Stimulated activated memory B cell treated with anti-CD40 and anti-IgM and Interleukin-4, amounts not matched to agents 10 μg/mL and 1 μg/mL and 100 μg/mL, for 72 hours (primary cell): Measurements from ENCODE around the gene PCDHB7.
A peak's percentile ranks its signal among the peaks of the same experiment; 100 is the strongest.
"Not testable (repeated sequence)": the region's sequence is repeated elsewhere in the genome, so short reads cannot be mapped to it uniquely, and the experiment has no call there.

ENCODE experiments used
- ATAC-seq: fragments of 150-1000 bp; cut with Tn5 transposase; 2 replicates; pipeline ENCODE4 v1.10.0; 2021
- H3K27ac Mint-ChIP-seq: one replicate; pipeline ENCODE4 v1.8.0; 2022; ENCODE audit warnings: mild to moderate bottlenecking, mixed read lengths
- H3K27me3 Mint-ChIP-seq: one replicate; pipeline ENCODE4 v1.8.0; 2022; ENCODE audit warnings: mixed read lengths
- H3K36me3 Mint-ChIP-seq: one replicate; pipeline ENCODE4 v1.8.0; 2022; ENCODE audit warnings: mixed read lengths
- H3K4me1 Mint-ChIP-seq: one replicate; pipeline ENCODE4 v1.8.0; 2022; ENCODE audit warnings: mixed read lengths
- H3K4me3 Mint-ChIP-seq: one replicate; pipeline ENCODE4 v1.8.0; 2022; ENCODE audit warnings: mild to moderate bottlenecking, moderate library complexity, mixed read lengths
- H3K9me3 Mint-ChIP-seq: one replicate; pipeline ENCODE4 v1.8.0; 2022; ENCODE audit warnings: mixed read lengths

The PCDHB7 gene

DNA sequence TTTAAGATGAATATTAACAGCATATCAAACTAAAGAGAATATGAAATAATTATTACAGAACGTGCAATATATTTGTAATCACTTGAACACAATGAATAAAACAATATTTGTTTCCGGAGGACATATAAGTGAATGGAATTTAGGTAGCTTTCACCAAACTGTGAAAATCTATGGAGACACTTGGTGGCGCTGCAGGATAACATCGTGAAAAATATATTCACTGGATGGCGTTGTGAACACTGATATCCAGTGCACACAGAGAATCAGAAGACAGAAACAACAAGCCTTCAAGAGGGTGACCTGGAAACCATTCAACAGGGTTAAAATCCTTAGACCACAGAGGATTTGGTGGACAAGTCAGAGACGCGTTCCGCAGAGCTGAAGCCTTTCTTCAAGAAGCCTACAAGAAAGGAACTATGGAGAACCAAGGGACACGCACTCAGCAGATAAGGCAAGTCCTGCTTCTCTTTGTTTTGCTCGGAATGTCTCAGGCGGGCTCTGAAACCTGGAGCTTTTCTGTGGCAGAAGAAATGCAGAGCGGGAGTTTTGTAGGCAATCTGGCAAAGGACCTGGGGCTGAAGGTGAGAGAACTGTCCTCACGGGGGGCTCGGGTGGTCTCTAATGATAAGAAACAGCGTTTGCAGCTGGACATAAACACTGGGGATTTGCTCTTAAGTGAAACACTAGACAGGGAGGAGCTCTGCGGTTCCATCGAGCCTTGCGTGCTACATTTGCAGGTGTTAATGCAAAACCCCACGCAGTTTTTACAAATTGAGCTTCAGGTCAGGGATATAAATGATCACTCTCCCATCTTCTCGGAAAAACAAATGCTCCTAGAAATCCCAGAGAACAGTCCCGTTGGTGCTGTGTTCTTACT is 27.2 kb downstream of the PCDHB7 start, which contains the start of gene PCDHB11:
Gene PCDHB11 (plus strand): TSS at position 269 of the 877 bp plus-strand sequence. CDS start 148 bp downstream, at position 417.
- Mint-ChIP-seq H3K9me3 (peaks cover 6% of the 10 kb centered on the region), H3K27me3 (peaks cover 18% of the 10 kb centered on the region), H3K27ac (no peak within 1 kb of the TSS), H3K36me3 (no peaks in the 10 kb centered on the region), H3K4me1 (no peaks in the 10 kb centered on the region), H3K4me3 (no peak within 1 kb of the TSS)
- ATAC-seq, result no peak

GRCh38 chr5:141201126-141201525 is 28.7 kb downstream of the PCDHB7 start:
- H3K27me3 Mint-ChIP-seq, result peaks cover 32% of the 10 kb centered on the region
- not testable (repeated sequence) for H3K36me3 Mint-ChIP-seq, ATAC-seq, H3K9me3 Mint-ChIP-seq, H3K27ac Mint-ChIP-seq, H3K4me1 Mint-ChIP-seq, H3K4me3 Mint-ChIP-seq

DNA sequence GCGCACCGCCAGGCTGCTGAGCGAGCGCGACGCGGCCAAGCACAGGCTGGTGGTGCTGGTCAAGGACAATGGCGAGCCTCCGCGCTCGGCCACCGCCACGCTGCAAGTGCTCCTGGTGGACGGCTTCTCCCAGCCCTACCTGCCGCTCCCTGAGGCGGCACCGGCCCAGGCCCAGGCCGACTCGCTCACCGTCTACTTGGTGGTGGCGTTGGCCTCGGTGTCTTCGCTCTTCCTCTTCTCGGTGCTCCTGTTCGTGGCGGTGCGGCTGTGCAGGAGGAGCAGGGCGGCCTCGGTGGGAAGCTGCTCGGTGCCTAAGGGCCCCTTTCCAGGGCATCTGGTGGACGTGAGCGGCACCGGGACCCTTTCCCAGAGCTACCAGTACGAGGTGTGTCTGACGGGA is 29.2 kb downstream of the PCDHB7 start:
- H3K36me3 Mint-ChIP-seq, H3K4me3 Mint-ChIP-seq, H3K27ac Mint-ChIP-seq, ATAC-seq, H3K4me1 Mint-ChIP-seq, H3K9me3 Mint-ChIP-seq: not testable (repeated sequence)
- H3K27me3 Mint-ChIP-seq, result peaks cover 37% of the 10 kb centered on the region

DNA sequence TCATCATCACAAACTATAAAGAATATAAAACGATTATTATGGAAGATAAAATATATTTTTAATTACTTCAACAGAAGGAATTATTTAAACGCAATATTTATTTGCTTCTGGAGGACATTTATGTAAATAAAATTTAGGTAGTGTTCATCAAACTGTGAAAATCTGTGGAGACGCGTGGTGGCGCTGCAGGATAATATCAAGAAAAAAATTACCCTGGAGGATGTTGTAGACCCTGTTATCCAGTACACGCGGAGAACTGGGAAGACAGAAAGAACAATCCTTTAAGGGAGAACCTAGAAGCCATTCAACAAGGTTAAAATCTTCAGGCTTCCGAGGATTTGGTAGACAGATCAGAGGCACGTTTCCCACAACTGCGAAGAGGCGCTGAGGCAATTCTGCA is 36.0 kb downstream of the PCDHB7 start, which contains the start of gene PCDHB12:
Gene PCDHB12 (plus strand): TSS at position 242 of the 400 bp plus-strand sequence. CDS start 189 bp downstream, outside the sequence.
- Mint-ChIP-seq H3K27ac (no peak within 1 kb of the TSS), H3K4me3 (no peak within 1 kb of the TSS), H3K36me3 (no peaks in the 10 kb centered on the region), H3K27me3 (peaks cover 67% of the 10 kb centered on the region), H3K4me1 (no peaks in the 10 kb centered on the region), H3K9me3 (peaks cover 5% of the 10 kb centered on the region)
- no peak for ATAC-seq

DNA sequence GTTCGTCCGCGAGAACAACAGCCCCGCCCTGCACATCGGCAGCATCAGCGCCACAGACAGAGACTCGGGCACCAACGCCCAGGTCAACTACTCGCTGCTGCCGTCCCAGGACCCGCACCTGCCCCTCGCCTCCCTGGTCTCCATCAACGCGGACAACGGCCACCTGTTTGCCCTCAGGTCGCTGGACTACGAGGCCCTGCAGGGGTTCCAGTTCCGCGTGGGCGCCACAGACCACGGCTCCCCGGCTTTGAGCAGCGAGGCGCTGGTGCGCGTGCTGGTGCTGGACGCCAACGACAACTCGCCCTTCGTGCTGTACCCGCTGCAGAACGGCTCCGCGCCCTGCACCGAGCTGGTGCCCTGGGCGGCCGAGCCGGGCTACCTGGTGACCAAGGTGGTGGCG is 37.8 kb downstream of the PCDHB7 start:
- not testable (repeated sequence) for H3K9me3 Mint-ChIP-seq, H3K4me3 Mint-ChIP-seq, H3K36me3 Mint-ChIP-seq, H3K4me1 Mint-ChIP-seq, H3K27ac Mint-ChIP-seq, ATAC-seq
- H3K27me3 Mint-ChIP-seq, result peaks cover 60% of the 10 kb centered on the region

DNA sequence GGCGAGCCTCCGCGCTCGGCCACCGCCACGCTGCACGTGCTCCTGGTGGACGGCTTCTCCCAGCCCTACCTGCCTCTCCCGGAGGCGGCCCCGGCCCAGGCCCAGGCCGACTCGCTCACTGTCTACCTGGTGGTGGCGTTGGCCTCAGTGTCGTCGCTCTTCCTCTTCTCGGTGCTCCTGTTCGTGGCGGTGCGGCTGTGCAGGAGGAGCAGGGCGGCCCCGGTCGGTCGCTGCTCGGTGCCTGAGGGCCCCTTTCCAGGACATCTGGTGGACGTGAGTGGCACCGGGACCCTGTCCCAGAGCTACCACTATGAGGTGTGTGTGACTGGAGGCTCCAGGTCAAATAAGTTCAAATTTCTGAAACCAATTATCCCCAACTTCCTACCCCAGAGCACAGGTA is 38.4 kb downstream of the PCDHB7 start:
- ATAC-seq, H3K4me3 Mint-ChIP-seq, H3K36me3 Mint-ChIP-seq, H3K27ac Mint-ChIP-seq, H3K4me1 Mint-ChIP-seq: not testable (repeated sequence)
- Mint-ChIP-seq H3K27me3 (peaks cover 54% of the 10 kb centered on the region), H3K9me3 (peaks cover 11% of the 10 kb centered on the region)

GRCh38 chr5:141213656-141214339 is 41.4 kb downstream of the PCDHB7 start, which contains the start of gene PCDHB13:
PCDHB13 (plus strand) TSS chr5:141213919; CDS start chr5:141214124, 205 bp downstream.
- H3K4me1 Mint-ChIP-seq, H3K4me3 Mint-ChIP-seq, H3K36me3 Mint-ChIP-seq, ATAC-seq, H3K27ac Mint-ChIP-seq: not testable (repeated sequence)
- Mint-ChIP-seq H3K9me3 (peaks cover 19% of the 10 kb centered on the region), H3K27me3 (peaks cover 46% of the 10 kb centered on the region)

GRCh38 chr5:141214583-141214982 is 42.1 kb downstream of the PCDHB7 start:
- H3K36me3 Mint-ChIP-seq, H3K4me1 Mint-ChIP-seq, H3K27ac Mint-ChIP-seq, H3K4me3 Mint-ChIP-seq, ATAC-seq: not testable (repeated sequence)
- peaks cover 23% of the 10 kb centered on the region for H3K9me3 Mint-ChIP-seq
- H3K27me3 Mint-ChIP-seq, result peaks cover 49% of the 10 kb centered on the region

DNA sequence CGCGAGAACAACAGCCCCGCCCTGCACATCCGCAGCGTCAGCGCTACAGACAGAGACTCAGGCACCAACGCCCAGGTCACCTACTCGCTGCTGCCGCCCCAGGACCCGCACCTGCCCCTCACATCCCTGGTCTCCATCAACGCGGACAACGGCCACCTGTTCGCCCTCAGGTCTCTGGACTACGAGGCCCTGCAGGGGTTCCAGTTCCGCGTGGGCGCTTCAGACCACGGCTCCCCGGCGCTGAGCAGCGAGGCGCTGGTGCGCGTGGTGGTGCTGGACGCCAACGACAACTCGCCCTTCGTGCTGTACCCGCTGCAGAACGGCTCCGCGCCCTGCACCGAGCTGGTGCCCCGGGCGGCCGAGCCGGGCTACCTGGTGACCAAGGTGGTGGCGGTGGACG is 43.1 kb downstream of the PCDHB7 start:
- H3K27ac Mint-ChIP-seq, H3K4me3 Mint-ChIP-seq, H3K36me3 Mint-ChIP-seq, ATAC-seq, H3K4me1 Mint-ChIP-seq: not testable (repeated sequence)
- Mint-ChIP-seq H3K27me3 (peaks cover 59% of the 10 kb centered on the region), H3K9me3 (peaks cover 29% of the 10 kb centered on the region)

- not testable (repeated sequence) for H3K4me3 Mint-ChIP-seq, H3K36me3 Mint-ChIP-seq, ATAC-seq, H3K4me1 Mint-ChIP-seq, H3K27ac Mint-ChIP-seq
- Mint-ChIP-seq H3K27me3 (peaks cover 64% of the 10 kb centered on the region), H3K9me3 (peaks cover 27% of the 10 kb centered on the region)
Measured at GRCh38 chr5:141216035-141216434, 43.6 kb downstream of the PCDHB7 start.

DNA sequence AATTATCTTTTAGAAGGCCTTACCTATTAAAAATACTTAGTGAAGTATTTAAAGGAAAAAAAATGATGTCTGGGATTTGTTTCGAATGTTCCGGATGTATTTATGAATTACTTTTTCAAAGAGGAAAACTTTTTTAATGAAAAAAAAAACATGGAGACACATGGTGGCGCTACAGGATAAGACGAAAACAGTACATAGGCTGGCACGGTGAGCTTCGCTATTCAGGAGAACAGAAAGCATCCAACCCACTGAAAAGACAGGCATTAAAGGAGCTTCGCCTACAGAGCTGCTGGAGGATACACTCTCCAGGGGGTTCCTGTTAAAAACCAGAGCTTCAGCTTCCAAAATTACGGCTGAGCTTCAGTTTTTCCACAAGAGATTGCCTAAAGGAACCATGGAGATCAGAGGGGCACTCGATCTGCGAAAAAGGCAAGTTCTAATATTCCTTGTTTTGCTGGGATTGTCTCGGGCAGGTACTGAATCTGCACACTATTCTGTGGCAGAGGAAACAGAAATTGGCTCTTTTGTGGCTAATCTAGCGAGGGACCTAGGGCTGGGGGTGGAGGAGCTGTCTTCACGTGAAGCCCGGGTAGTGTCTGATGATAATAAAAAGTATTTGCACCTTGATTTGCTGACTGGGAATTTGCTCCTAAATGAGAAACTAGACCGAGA is 50.8 kb downstream of the PCDHB7 start, which contains the start of gene PCDHB14:
Gene PCDHB14 (plus strand): TSS at position 232 of the 672 bp plus-strand sequence. CDS start 163 bp downstream, at position 395.
- Mint-ChIP-seq H3K4me3 (peak within 1 kb of the TSS; percentile 21), H3K36me3 (no peaks in the 10 kb centered on the region), H3K9me3 (peaks cover 22% of the 10 kb centered on the region), H3K27ac (no peak within 1 kb of the TSS), H3K4me1 (no peaks in the 10 kb centered on the region), H3K27me3 (peaks cover 40% of the 10 kb centered on the region)
- ATAC-seq, result no peak

DNA sequence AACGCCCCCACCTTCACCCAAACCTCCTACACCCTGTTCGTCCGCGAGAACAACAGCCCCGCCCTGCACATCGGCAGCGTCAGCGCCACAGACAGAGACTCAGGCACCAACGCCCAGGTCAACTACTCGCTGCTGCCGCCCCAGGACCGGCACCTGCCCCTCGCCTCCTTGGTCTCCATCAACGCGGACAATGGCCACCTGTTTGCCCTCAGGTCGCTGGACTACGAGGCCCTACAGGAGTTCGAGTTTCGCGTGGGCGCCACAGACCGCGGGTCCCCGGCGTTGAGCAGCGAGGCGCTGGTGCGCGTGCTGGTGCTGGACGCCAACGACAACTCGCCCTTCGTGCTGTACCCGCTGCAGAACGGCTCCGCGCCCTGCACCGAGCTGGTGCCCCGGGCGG is 52.4 kb downstream of the PCDHB7 start:
- not testable (repeated sequence) for H3K27ac Mint-ChIP-seq, H3K4me3 Mint-ChIP-seq, ATAC-seq, H3K4me1 Mint-ChIP-seq, H3K36me3 Mint-ChIP-seq
- peaks cover 27% of the 10 kb centered on the region for H3K27me3 Mint-ChIP-seq
- H3K9me3 Mint-ChIP-seq, result peaks cover 15% of the 10 kb centered on the region

DNA sequence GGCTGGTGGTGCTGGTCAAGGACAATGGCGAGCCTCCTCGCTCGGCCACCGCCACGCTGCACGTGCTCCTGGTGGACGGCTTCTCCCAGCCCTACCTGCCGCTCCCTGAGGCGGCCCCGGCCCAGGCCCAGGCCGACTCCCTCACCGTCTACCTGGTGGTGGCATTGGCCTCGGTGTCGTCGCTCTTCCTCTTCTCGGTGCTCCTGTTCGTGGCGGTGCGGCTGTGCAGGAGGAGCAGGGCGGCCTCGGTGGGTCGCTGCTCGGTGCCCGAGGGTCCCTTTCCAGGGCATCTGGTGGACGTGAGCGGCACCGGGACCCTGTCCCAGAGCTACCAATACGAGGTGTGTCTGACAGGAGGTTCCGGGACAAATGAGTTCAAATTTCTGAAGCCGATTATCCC is 53.0 kb downstream of the PCDHB7 start:
- H3K36me3 Mint-ChIP-seq, ATAC-seq, H3K4me3 Mint-ChIP-seq, H3K4me1 Mint-ChIP-seq, H3K27ac Mint-ChIP-seq: not testable (repeated sequence)
- peaks cover 21% of the 10 kb centered on the region for H3K27me3 Mint-ChIP-seq
- peaks cover 10% of the 10 kb centered on the region for H3K9me3 Mint-ChIP-seq
